Uterus (tissue), 4 donors: Measurements from ENCODE around the gene TMEM183A. TPM values are rescaled to one million over a fixed set of nuclear protein-coding genes. Genes with fewer than 3 reads are reported as not detected.

Experiments used
- DNase-seq, 2 donors: peaks; one replicate each; pipeline ENCODE4 v3.0.0-alpha.2; 2019 to 2020
- H3K27ac ChIP-seq, 2 donors: fragments of 200-600 bp; sonication (generic); 1 replicate in 1 of 2; 2 replicates in 1 of 2; pipeline ENCODE4 v1.5.1; 2016 to 2018
- H3K27me3 ChIP-seq, 2 donors: fragments of 200-600 bp; sonication (generic); one replicate each; pipeline ENCODE4 v1.5.1; 2018 to 2019; ENCODE audit warnings: control low read depth in 1 of 2
- H3K36me3 ChIP-seq, 2 donors: fragments of 200-600 bp; sonication (generic); one replicate each; pipeline ENCODE4 v1.5.1; 2019; ENCODE audit warnings: control low read depth in 1 of 2
- H3K4me1 ChIP-seq, 2 donors: fragments of 200-600 bp; sonication (generic); one replicate each; pipeline ENCODE4 v1.5.1; 2018 to 2019; ENCODE audit warnings: control low read depth in 1 of 2
- H3K4me3 ChIP-seq, 2 donors: fragments of 200-600 bp; sonication (generic); 1 replicate in 1 of 2; 2 replicates in 1 of 2; pipeline ENCODE4 v1.5.1; 2018 to 2019; ENCODE audit warnings: mild to moderate bottlenecking in 1 of 2
- H3K9me3 ChIP-seq, 2 donors: fragments of 200-600 bp; sonication (generic); one replicate each; pipeline ENCODE4 v1.5.1; 2019; ENCODE audit warnings: control low read depth in 1 of 2
- CTCF ChIP-seq, 4 experiments: fragments of 200-600 bp in 2 of 4; fragments of 450-650 bp in 2 of 4; sonication (generic) in 2 of 4; IDR thresholded peaks; one replicate each; pipeline ENCODE4 v1.5.1; 2016 to 2019; ENCODE audit warnings: antibody characterized with exemption in 4 of 4, mild to moderate bottlenecking in 2 of 4, moderate library complexity in 1 of 4
- POLR2A ChIP-seq, 2 donors: fragments of 450-650 bp; IDR thresholded peaks; one replicate each; pipeline ENCODE4 v1.6.1; 2016; ENCODE audit warnings: antibody characterized with exemption in 2 of 2, mild to moderate bottlenecking in 1 of 2, moderate library complexity in 1 of 2
- intact Hi-C: fragments of 100-400 bp; cut with DNase I; formaldehyde crosslinking; loops from one replicate; pipeline ENCODE4 v1.15.1; 2023; ENCODE audit warnings: low total_unique reads
- total RNA-seq, 4 donors: library from RNA; depleted of rRNA in 3 of 4; stranded (reverse); fragments of >200 nt in 3 of 4; gene quantifications; one replicate each; pipeline versions ENCODE4 v1.1.0 to v1.2.4, GENCODE V29; 2014 to 2023
- donor health status: DM: yes; HTN: yes; CAD: no.

The TMEM183A gene
- total RNA-seq, 4 donors from 2014 or later: 25.9 to 109 (median 68.1) TPM

- H3K27me3 ChIP-seq: no peaks in the 10 kb centered on the region
- H3K4me3 ChIP-seq: no peak overlapping the region
- TF ChIP-seq POLR2A (IDR thresholded peaks at IDR 0.05) (no peak), CTCF (IDR thresholded peaks at IDR 0.05) (no peak)
- H3K36me3 ChIP-seq: no peaks in the 10 kb centered on the region
- no peak for DNase-seq
- intact Hi-C loops: no loop called here
- no peaks in the 10 kb centered on the region for H3K4me1 ChIP-seq
- no peaks in the 10 kb centered on the region for H3K9me3 ChIP-seq
- H3K27ac ChIP-seq: no peak overlapping the region
Measured at GRCh38 chr1:203048555-203049051, 41.4 kb downstream of the TMEM183A start.

- no peak for DNase-seq
- H3K27ac ChIP-seq: no peak overlapping the region
- H3K4me1 ChIP-seq: no peaks in the 10 kb centered on the region
- no peaks in the 10 kb centered on the region for H3K36me3 ChIP-seq
- no peaks in the 10 kb centered on the region for H3K27me3 ChIP-seq
- intact Hi-C loops: no loop called here
- TF ChIP-seq POLR2A (IDR thresholded peaks at IDR 0.05) (no peak), CTCF (IDR thresholded peaks at IDR 0.05) (no peak)
- H3K9me3 ChIP-seq: no peaks in the 10 kb centered on the region
- H3K4me3 ChIP-seq: no peak overlapping the region
Measured at GRCh38 chr1:203049077-203049476, 41.9 kb downstream of the TMEM183A start.

- Histone ChIP-seq H3K36me3 (no peaks in the 10 kb centered on the region), H3K27ac (no peak overlapping the region), H3K9me3 (no peaks in the 10 kb centered on the region), H3K4me1 (no peaks in the 10 kb centered on the region), H3K4me3 (no peak overlapping the region), H3K27me3 (no peaks in the 10 kb centered on the region)
- intact Hi-C loops: no loop called here
- DNase-seq: no peak
- no peak for TF ChIP-seq CTCF (IDR thresholded peaks at IDR 0.05)
- no peak for TF ChIP-seq POLR2A (IDR thresholded peaks at IDR 0.05)
Measured at GRCh38 chr1:203049576-203050180, 42.5 kb downstream of the TMEM183A start.

GRCh38 chr1:203050826-203051225 is 43.7 kb downstream of the TMEM183A start:
- intact Hi-C loops: no loop called here
- H3K36me3 ChIP-seq: no peaks in the 10 kb centered on the region
- H3K4me1 ChIP-seq: no peaks in the 10 kb centered on the region
- H3K27me3 ChIP-seq: no peaks in the 10 kb centered on the region
- no peak overlapping the region for H3K27ac ChIP-seq
- H3K4me3 ChIP-seq: no peak overlapping the region
- no peaks in the 10 kb centered on the region for H3K9me3 ChIP-seq
- TF ChIP-seq CTCF (IDR thresholded peaks at IDR 0.05) (no peak), POLR2A (IDR thresholded peaks at IDR 0.05) (no peak)
- no peak for DNase-seq

- Histone ChIP-seq H3K9me3 (no peaks in the 10 kb centered on the region), H3K4me3 (no peak overlapping the region), H3K4me1 (no peaks in the 10 kb centered on the region), H3K27ac (peak overlapping the region in 1 of 2 donors; percentile 27), H3K27me3 (no peaks in the 10 kb centered on the region), H3K36me3 (no peaks in the 10 kb centered on the region)
- intact Hi-C loops: no loop called here
- peak; percentile 43 to 60 for DNase-seq
- TF ChIP-seq POLR2A (IDR thresholded peaks at IDR 0.05) (no peak), CTCF (IDR thresholded peaks at IDR 0.05) (no peak)
Measured at GRCh38 chr1:203051841-203052324, 44.7 kb downstream of the TMEM183A start.
